HEK293 (cell line): ENCODE results near the gene PDRG1.

Experiments used
- RBAK ChIP-seq: fragments of 450-650 bp; formaldehyde crosslinking; IDR thresholded peaks from 2 replicates; pipeline ENCODE4 v1.5.1; 2016; ENCODE audit warnings: missing biosample characterization, missing genetic modification characterization
- TCF7L2 ChIP-seq: IDR thresholded peaks from 2 replicates; pipeline ENCODE4 v1.6.1; 2011; ENCODE audit warnings: low read depth, mild to moderate bottlenecking, inconsistent platforms, low read length, moderate library complexity, borderline replicate concordance
- ZNF133 ChIP-seq: fragments of 450-650 bp; formaldehyde crosslinking; IDR thresholded peaks from 2 replicates; pipeline ENCODE4 v1.5.1; 2016; ENCODE audit warnings: missing biosample characterization, missing genetic modification characterization
- ZNF629 ChIP-seq: fragments of 450-650 bp; formaldehyde crosslinking; IDR thresholded peaks from 2 replicates; pipeline ENCODE4 v1.5.1; 2017; ENCODE audit warnings: missing biosample characterization, missing genetic modification characterization

GRCh38 chr20:31927627-31928159, 24.2 kb downstream of the PDRG1 start:
- TF ChIP-seq ZNF133 (tag by site-specific recombination) (no peak), ZNF629 (no peak), TCF7L2 (no peak), RBAK (tag by site-specific recombination) (no peak)
